IMR-90 (cell line): ENCODE measurements around the gene CAVIN1.

Experiments
- CEBPB ChIP-seq: IDR thresholded peaks from 2 replicates; pipeline ENCODE4 v1.6.1; 2012; ENCODE audit warnings: low read depth, low read length, improper control_type of control experiment
- CHD1 ChIP-seq: IDR thresholded peaks from 2 replicates; pipeline ENCODE4 v1.6.1; 2012; ENCODE audit warnings: low read depth, low read length, improper control_type of control experiment
- FOS ChIP-seq: fragments of 150-350 bp; IDR thresholded peaks from 2 replicates; pipeline ENCODE4 v1.6.1; 2016; ENCODE audit warnings: low read depth, low read length
- MAFK ChIP-seq: IDR thresholded peaks from 2 replicates; pipeline ENCODE4 v1.6.1; 2012; ENCODE audit warnings: low read depth, low read length, improper control_type of control experiment
- MAZ ChIP-seq: IDR thresholded peaks from 2 replicates; pipeline ENCODE4 v1.6.1; 2012; ENCODE audit warnings: low read depth, mild to moderate bottlenecking, low read length, improper control_type of control experiment, moderate library complexity, borderline replicate concordance
- POLR2A ChIP-seq: IDR thresholded peaks from 2 replicates; pipeline ENCODE4 v1.6.1; 2012; ENCODE audit warnings: mild to moderate bottlenecking, low read depth, low read length
- RAD21 ChIP-seq: IDR thresholded peaks from 2 replicates; pipeline ENCODE4 v1.6.1; 2012; ENCODE audit warnings: low read length, improper control_type of control experiment
- RCOR1 ChIP-seq: IDR thresholded peaks from 2 replicates; pipeline ENCODE4 v1.6.1; 2012; ENCODE audit warnings: mild to moderate bottlenecking, low read length, improper control_type of control experiment; ENCODE audit not compliant: insufficient replicate concordance
- SMC3 ChIP-seq: fragments of 150-350 bp; IDR thresholded peaks from 2 replicates; pipeline ENCODE4 v1.6.1; 2016; ENCODE audit warnings: low read depth, mild to moderate bottlenecking, antibody characterized with exemption, low read length, moderate library complexity
- TF ChIP-seq, protein P1 (sequence below): conservative IDR thresholded peaks from 2 replicates; pipeline ENCODE4 v1.5.1; 2012; ENCODE audit warnings: mild to moderate bottlenecking, low read depth, low read length, improper control_type of control experiment

GRCh38 chr17:42422958-42423712 is at the start of gene CAVIN1:
- TF ChIP-seq MAZ, result peak; percentile 97
- TF ChIP-seq, protein P1, sequence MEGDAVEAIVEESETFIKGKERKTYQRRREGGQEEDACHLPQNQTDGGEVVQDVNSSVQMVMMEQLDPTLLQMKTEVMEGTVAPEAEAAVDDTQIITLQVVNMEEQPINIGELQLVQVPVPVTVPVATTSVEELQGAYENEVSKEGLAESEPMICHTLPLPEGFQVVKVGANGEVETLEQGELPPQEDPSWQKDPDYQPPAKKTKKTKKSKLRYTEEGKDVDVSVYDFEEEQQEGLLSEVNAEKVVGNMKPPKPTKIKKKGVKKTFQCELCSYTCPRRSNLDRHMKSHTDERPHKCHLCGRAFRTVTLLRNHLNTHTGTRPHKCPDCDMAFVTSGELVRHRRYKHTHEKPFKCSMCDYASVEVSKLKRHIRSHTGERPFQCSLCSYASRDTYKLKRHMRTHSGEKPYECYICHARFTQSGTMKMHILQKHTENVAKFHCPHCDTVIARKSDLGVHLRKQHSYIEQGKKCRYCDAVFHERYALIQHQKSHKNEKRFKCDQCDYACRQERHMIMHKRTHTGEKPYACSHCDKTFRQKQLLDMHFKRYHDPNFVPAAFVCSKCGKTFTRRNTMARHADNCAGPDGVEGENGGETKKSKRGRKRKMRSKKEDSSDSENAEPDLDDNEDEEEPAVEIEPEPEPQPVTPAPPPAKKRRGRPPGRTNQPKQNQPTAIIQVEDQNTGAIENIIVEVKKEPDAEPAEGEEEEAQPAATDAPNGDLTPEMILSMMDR, result 0 out of 2 replicates have a peak, but pooled peaks have one; percentile 8
- peak; percentile 99 for TF ChIP-seq POLR2A
- no peak for TF ChIP-seq CEBPB
- no peak for TF ChIP-seq MAFK
- TF ChIP-seq CHD1, result peak; percentile 75; the same call in 1 of the 2 replicates
- TF ChIP-seq FOS, result no peak
- no peak for TF ChIP-seq SMC3
- peak; percentile 12 for TF ChIP-seq RCOR1
- no peak; the same call in none of the 2 replicates for TF ChIP-seq RAD21
